GM12892 (cell line): ENCODE results near the gene NFATC1.

Experiments used
- POLR2A ChIP-seq: IDR thresholded peaks from 2 replicates; pipeline ENCODE4 v1.6.1; 2011; ENCODE audit warnings: low read depth, low read length, control low read depth
- POLR2AphosphoS5 ChIP-seq: IDR thresholded peaks from 2 replicates; pipeline ENCODE4 v1.6.1; 2011; ENCODE audit warnings: low read depth, low read length, control low read depth

GRCh38 chr18:79529296-79529695 is 133.6 kb downstream of the NFATC1 start:
- TF ChIP-seq POLR2A, result no peak
- TF ChIP-seq POLR2AphosphoS5, result no peak
